Endothelial cell (in vitro differentiated cells): ENCODE data around the gene IRF4. TPM values are rescaled to one million over a fixed set of nuclear protein-coding genes. Genes with fewer than 3 reads are reported as not detected.
A peak's percentile ranks its signal among the peaks of the same experiment; 100 is the strongest.
"Not testable (repeated sequence)": the region's sequence is repeated elsewhere in the genome, so short reads cannot be mapped to it uniquely, and the experiment has no call there.

Experiments used
- DNase-seq: peaks from one replicate; pipeline ENCODE4 v3.0.0; 2021; ENCODE audit warnings: low spot score
- H3K27ac Mint-ChIP-seq: one replicate; pipeline ENCODE4 v1.8.0; 2021; ENCODE audit warnings: mixed read lengths, inconsistent platforms; ENCODE audit not compliant: unreplicated experiment
- H3K27me3 Mint-ChIP-seq: one replicate; pipeline ENCODE4 v1.8.0; 2021; ENCODE audit warnings: mild to moderate bottlenecking, moderate library complexity, mixed read lengths, inconsistent platforms; ENCODE audit not compliant: unreplicated experiment
- H3K36me3 Mint-ChIP-seq: one replicate; pipeline ENCODE4 v1.8.0; 2021; ENCODE audit warnings: mild to moderate bottlenecking, low read depth, mixed read lengths, inconsistent platforms; ENCODE audit not compliant: unreplicated experiment
- H3K4me1 Mint-ChIP-seq: one replicate; pipeline ENCODE4 v1.8.0; 2021; ENCODE audit warnings: mild to moderate bottlenecking, mixed read lengths, inconsistent platforms; ENCODE audit not compliant: unreplicated experiment
- H3K4me3 Mint-ChIP-seq: one replicate; pipeline ENCODE4 v1.8.0; 2021; ENCODE audit warnings: mild to moderate bottlenecking, mixed read lengths, inconsistent platforms; ENCODE audit not compliant: unreplicated experiment
- H3K9me3 Mint-ChIP-seq: one replicate; pipeline ENCODE4 v1.8.0; 2021; ENCODE audit warnings: mixed read lengths, inconsistent platforms; ENCODE audit not compliant: unreplicated experiment
- total RNA-seq: library from RNA; stranded (reverse); fragmentation: NEBNext Ultra II Directional; extraction: Animal tissue kit (Norgen Biotek cat#: 25700); gene quantifications from one replicate; pipeline ENCODE4 v1.2.1, GENCODE V29; 2021; ENCODE audit not compliant: unreplicated experiment
- TF ChIP-seq, protein P1 (sequence below): fragments of 200-600 bp; sonication (generic); IDR thresholded peaks from one replicate; pipeline ENCODE4 v1.5.0; 2021; ENCODE audit warnings: antibody characterized with exemption; ENCODE audit not compliant: unreplicated experiment

IRF4 gene
- total RNA-seq, 1 donor from 2014 or later: not detected

DNA sequence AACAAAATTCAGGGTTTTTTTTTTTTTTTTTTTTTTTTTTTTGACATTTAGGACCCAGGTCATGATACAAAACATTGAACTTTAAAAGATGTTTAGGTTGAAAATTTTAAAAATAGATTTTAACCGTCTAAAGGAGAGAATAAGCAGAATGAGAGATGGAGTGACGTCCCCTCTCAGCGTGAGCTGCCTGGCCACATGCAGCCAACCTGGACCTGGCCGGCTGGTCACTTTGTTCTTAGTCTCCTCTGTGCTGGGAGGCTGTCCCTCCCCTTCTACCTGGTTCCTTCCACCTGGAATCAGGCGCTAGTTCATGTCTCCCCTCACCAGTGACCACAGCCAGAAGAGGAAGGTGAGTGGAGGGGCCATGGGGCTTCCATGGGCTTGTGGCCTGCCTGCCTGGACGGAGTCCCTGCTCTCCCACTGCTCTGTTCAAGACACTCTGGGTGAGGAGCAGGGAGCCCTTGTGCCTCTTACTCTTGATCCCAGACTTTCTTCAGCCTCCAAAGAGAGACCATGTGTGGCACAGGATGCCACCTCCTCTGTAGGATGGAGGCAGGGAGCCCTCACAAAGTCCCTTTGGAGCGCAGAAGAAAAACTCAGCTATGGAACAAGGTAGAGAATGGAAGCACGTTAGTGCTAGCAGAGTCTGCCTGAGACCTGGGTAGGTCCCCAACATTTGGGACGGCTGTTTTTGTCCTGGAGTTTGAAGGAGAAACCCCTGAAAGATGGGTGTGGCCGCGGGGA is 31.7 kb downstream of the IRF4 start:
- H3K27ac Mint-ChIP-seq: no peak overlapping the region
- no peak for DNase-seq
- no peak overlapping the region for H3K4me3 Mint-ChIP-seq
- H3K9me3 Mint-ChIP-seq: no peaks in the 10 kb centered on the region
- no peaks in the 10 kb centered on the region for H3K4me1 Mint-ChIP-seq
- peaks cover 4% of the 10 kb centered on the region for H3K36me3 Mint-ChIP-seq
- TF ChIP-seq, protein P1, sequence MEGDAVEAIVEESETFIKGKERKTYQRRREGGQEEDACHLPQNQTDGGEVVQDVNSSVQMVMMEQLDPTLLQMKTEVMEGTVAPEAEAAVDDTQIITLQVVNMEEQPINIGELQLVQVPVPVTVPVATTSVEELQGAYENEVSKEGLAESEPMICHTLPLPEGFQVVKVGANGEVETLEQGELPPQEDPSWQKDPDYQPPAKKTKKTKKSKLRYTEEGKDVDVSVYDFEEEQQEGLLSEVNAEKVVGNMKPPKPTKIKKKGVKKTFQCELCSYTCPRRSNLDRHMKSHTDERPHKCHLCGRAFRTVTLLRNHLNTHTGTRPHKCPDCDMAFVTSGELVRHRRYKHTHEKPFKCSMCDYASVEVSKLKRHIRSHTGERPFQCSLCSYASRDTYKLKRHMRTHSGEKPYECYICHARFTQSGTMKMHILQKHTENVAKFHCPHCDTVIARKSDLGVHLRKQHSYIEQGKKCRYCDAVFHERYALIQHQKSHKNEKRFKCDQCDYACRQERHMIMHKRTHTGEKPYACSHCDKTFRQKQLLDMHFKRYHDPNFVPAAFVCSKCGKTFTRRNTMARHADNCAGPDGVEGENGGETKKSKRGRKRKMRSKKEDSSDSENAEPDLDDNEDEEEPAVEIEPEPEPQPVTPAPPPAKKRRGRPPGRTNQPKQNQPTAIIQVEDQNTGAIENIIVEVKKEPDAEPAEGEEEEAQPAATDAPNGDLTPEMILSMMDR: no peak
- H3K27me3 Mint-ChIP-seq: peaks cover 8% of the 10 kb centered on the region

DNA sequence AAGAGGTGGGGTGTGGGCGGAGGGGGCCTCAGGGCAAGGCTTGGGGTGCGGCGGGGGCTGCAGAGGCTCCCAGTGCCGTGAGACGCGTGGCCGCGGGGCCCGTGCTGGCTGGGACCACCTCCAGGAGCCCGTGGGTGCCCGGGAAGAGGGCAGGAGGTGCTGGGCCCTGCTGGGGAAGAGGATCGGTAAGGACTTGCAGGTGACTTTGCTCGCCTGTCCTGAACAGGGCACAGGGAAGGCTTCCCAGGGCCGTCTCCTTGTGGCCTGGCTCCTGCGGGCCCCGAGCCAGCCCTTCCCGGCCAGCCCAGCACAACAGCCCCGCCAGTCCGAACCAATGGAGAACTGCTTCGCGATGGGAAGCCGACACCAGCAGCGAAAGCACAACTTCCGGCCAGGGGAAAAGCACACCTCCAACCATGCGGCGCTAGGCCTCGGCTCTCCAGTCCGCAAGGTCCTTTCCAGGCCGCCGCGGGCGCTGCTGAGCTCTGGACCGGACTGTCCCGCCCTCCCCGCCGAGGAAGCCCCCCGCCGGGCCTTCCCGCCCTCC is 32.3 kb downstream of the IRF4 start:
- no peak for DNase-seq

GRCh38 chr6:424741-425417 is 33.3 kb downstream of the IRF4 start:
- no peak for DNase-seq
- H3K4me3 Mint-ChIP-seq: peak overlapping the region; percentile 37
- no peaks in the 10 kb centered on the region for H3K9me3 Mint-ChIP-seq
- no peaks in the 10 kb centered on the region for H3K4me1 Mint-ChIP-seq
- peaks cover 6% of the 10 kb centered on the region for H3K27me3 Mint-ChIP-seq
- peaks cover 4% of the 10 kb centered on the region for H3K36me3 Mint-ChIP-seq
- no peak overlapping the region for H3K27ac Mint-ChIP-seq
- TF ChIP-seq, protein P1: no peak

More for the DNA sequence above, 32.3 kb downstream of the IRF4 start:
- TF ChIP-seq, protein P1: no peak
- H3K9me3 Mint-ChIP-seq: no peaks in the 10 kb centered on the region
- H3K27me3 Mint-ChIP-seq: peaks cover 8% of the 10 kb centered on the region
- H3K4me1 Mint-ChIP-seq: no peaks in the 10 kb centered on the region
- peaks cover 4% of the 10 kb centered on the region for H3K36me3 Mint-ChIP-seq
- H3K27ac Mint-ChIP-seq: no peak overlapping the region
- H3K4me3 Mint-ChIP-seq: no peak overlapping the region

GRCh38 chr6:425418-425788 is 33.9 kb downstream of the IRF4 start:
- H3K4me3 Mint-ChIP-seq: peak overlapping the region; percentile 37
- not testable (repeated sequence) for H3K36me3 Mint-ChIP-seq, H3K4me1 Mint-ChIP-seq, H3K9me3 Mint-ChIP-seq, DNase-seq, H3K27me3 Mint-ChIP-seq, H3K27ac Mint-ChIP-seq

- DNase-seq, H3K4me3 Mint-ChIP-seq, H3K4me1 Mint-ChIP-seq, H3K36me3 Mint-ChIP-seq, H3K9me3 Mint-ChIP-seq, H3K27ac Mint-ChIP-seq, H3K27me3 Mint-ChIP-seq: not testable (repeated sequence)
Measured at GRCh38 chr6:426198-426738, 34.7 kb downstream of the IRF4 start.
